Mucosa of gallbladder (tissue), 1 donor: ENCODE results near the gene BLVRA. TPM values are rescaled to one million over a fixed set of nuclear protein-coding genes. Genes with fewer than 3 reads are reported as not detected.
"Not testable (repeated sequence)": the region's sequence is repeated elsewhere in the genome, so short reads cannot be mapped to it uniquely, and the experiment has no call there.

Experiments
- DNase-seq: peaks from one replicate; pipeline ENCODE4 v3.0.0-alpha.2; 2020; ENCODE audit warnings: low spot score
- total RNA-seq: library from RNA; stranded (reverse); gene quantifications from one replicate; pipeline ENCODE4 v1.2.1, GENCODE V29; 2021
- donor health status: DM: no; HTN: no; CAD: no.

BLVRA gene, protein sequence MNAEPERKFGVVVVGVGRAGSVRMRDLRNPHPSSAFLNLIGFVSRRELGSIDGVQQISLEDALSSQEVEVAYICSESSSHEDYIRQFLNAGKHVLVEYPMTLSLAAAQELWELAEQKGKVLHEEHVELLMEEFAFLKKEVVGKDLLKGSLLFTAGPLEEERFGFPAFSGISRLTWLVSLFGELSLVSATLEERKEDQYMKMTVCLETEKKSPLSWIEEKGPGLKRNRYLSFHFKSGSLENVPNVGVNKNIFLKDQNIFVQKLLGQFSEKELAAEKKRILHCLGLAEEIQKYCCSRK
- 43.2 TPM for total RNA-seq

GRCh38 chr7:43758029-43758821 is at the start of gene BLVRA:
TSS of gene BLVRA (plus strand) at chr7:43758680. CDS start at chr7:43771159, 12,479 bp downstream.
- DNase-seq: peak; percentile 43

GRCh38 chr7:43711503-43711902 is 47.0 kb upstream of the BLVRA start:
- no peak for DNase-seq

- not testable (repeated sequence) for DNase-seq
These were observed 42.5 kb upstream of the BLVRA start for GRCh38 chr7:43715966-43716365.

DNA sequence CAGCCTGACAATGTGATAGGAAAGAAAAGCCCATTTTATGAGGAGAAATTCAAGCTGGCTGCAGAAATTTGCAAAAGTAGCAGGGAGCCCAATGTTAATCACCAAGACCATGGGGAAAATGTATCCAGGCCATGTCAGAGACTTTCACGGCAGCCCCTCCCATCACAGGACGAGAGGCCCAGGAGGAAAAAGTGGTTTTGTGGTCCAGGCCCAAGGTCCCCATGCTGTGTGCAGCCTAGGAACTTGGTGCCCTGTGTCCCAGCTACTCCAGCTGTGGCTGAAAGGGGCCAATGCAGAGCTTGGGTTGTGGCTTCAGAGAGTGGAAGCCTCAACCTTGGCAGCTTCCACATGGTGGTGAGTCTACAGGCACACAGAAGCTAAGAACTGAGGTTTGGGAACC is 41.9 kb upstream of the BLVRA start:
- no peak for DNase-seq

DNA sequence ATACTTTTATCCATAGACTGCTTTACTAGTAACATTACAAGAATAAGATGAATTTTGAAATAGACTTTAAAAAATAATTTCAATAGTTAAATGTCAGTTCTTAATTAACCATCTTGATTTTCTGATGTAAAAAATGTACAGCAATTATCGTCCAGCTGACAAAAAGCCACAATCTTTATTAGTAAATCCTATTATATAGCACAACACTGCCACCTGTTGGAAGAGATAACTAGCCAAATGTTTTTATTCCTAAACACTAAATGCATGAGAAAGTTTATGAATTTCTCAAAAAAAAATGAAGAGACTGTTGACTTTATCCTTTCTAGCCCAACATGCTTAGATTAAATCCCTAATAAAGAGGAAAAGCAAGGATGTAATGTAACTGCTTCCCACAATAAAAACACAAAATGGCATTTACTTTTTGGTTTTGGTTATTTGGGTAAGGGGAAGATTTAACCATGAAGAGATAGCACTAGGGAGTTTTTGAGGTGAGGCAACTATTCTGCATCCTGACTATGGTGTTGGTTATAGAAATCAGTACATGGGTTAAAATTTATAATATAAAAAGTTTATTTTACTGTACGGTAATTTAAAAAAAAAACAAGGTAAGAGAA is 37.2 kb upstream of the BLVRA start:
- DNase-seq: no peak

GRCh38 chr7:43723007-43723341 is 35.5 kb upstream of the BLVRA start:
- DNase-seq: no peak

GRCh38 chr7:43725251-43725650 is 33.2 kb upstream of the BLVRA start:
- no peak for DNase-seq

GRCh38 chr7:43726466-43726865 is 32.0 kb upstream of the BLVRA start:
- no peak for DNase-seq

DNA sequence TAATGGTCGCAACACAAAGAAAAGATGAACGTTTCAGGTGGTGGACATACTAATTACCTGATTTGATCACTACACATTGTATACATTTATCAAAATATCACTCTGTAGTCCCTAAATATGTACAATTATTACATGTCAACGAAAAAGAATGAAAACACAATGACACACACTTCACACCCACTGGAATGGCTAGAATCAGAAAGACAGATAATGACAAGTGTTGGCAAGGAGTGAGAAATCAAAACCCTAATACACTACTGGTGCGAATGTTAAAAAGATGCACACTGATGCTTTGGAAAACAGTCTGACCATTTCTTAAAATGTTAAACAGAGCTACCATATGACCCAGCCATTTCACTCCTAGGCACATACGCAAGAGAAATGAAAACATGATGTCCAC is 31.5 kb upstream of the BLVRA start:
- DNase-seq: no peak

- DNase-seq: no peak
These were observed 31.0 kb upstream of the BLVRA start for GRCh38 chr7:43727494-43727893.

GRCh38 chr7:43729214-43729923 is 29.1 kb upstream of the BLVRA start, which contains the start of gene COA1:
TSS of gene COA1 (minus strand) at chr7:43729523. CDS start at chr7:43648614, 80,909 bp downstream.
- DNase-seq: peak; percentile 86

- DNase-seq: no peak
These were observed 28.6 kb upstream of the BLVRA start for GRCh38 chr7:43729924-43730248.

DNA sequence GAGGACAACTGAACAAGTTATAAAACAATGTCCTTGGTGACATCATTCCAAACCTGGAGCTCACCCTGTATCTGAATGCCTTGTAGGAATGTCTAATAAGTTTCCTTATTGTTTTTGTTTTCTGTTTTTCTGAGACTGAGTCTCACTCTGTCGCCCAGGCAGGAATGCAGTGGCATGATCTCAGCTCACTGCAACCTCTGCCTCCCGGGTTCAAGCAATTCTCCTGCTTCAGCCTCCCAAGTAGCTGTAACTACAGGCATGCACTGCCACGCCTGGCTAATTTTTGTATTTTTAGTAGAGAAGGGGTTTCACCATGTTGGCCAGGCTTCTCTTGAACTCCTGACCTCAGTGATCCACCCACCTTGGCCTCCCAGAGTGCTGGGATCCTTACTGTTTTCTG is 27.0 kb upstream of the BLVRA start:
- DNase-seq: not testable (repeated sequence)

DNA sequence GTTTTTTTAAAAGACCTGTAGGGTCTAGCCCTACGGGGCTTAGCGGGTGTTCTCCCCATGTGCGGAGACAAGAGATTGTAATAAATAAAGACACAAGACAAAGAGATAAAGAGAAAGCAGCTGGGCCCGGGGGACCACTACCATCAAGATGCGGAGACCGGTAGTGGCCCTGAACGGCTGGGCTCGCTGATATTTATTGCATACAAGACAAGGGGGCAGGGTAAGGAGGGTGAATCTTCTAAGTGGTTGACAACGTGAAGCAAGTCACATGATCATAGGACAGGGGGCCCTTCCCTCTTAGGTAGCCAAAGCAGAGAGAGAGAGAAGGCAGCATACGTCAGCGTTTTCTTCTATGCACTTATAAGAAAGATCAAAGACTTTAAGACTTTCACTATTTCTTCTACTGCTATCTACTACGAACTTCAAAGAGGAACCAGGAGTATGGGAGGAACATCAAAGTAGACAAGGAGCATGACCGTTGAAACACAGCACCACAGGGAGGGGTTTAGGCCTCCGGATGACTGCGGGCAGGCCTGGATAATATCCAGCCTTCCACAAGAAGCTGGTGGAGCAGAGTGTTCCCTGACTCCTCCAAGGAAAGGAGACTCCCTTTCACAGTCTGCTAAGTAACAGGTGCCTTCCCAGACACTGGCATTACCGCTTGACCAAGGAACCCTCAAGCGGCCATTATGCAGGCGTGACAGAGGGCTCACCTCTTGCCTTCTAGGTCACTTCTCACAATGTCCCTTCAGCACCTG is 23.7 kb upstream of the BLVRA start:
- DNase-seq: not testable (repeated sequence)

DNA sequence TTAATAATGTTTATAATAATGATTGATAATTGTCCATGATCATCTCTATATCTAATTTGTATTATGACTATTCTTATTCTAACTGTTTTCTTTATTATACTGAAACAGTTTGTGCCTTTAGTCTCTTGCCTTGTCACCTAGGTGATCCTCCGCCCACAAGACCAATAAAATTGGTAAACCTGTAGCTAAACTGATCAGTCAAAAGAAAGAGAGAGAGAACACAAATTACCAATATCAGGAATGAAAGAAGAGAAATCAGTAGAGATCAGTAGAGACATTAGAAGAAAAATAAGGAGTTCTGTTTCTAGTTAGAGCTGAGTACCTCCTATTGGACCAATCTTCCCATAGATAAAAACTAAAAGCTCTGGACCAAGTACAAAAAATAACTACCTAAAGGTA is 23.1 kb upstream of the BLVRA start:
- DNase-seq: no peak

DNA sequence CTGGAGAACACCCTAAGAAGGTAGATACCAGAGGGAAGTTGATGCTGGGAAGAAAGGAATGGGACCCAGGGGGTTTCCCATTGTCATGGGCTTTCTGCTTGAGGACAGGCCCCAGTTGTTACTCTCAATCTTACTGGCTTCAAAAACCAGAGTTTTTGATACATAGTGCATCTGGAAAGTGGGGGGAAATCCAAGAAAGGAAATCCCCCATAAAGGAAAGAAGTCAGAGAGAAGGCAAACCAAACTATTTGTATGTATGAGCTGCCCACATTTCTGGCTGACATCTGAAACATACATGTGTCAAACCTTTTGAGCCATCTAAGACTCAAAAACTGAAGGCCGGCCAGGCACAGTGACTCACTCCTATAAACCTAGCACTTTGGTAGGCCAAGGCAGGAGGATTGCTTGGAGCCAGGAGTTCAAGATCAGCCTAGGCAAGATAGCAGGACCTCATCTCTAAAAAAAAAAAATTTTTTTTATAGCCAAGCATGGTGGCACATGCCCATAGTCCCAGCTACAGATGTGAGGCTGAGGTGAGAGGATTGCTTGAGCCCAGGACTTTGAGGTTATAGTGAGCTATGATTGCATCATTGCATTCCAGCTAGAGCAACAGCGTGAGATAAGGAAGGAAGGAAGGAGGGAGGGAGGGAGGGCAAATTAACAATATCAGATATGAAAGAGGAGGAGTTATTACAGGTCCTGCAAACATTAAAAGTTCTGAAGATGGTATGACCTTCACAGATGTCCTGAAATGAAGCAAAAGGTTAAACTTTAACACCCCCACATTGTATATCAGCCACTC is 22.5 kb upstream of the BLVRA start:
- no peak for DNase-seq

DNA sequence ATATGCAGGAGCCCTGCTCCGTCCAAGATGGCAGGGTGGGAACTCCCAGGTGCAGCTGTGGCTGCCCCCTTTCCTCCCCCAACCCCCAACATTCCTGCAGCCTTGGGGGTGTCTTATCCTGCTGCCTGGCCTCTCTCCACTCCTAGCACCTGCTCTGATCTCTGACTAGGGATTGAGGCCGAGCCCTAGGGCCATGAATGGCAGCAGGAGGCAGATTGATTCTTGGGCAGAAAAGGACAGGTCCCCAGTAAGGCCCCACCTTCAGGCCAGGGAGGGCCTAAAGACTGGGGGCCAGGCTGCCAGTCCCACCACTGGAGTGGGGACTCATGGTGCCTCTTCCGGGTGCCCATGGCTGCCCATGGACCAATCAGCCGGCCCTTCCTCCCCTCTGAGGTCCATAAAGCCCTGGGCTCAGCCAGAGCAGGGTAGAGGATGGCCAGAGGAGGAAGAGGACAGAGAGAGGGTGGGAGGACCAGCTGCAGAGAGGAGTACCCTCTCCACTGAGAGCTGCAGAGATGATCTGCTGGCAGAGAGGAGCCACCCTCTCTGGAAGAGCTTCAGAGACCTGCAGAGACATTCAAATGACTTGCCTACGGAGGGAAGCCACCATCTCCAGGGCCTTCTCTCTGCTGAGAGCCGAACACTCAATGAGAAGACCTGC is 20.9 kb upstream of the BLVRA start:
- DNase-seq: no peak

- DNase-seq: no peak
These were observed 15.8 kb upstream of the BLVRA start for GRCh38 chr7:43742692-43743091.

- no peak for DNase-seq
These were observed 11.0 kb upstream of the BLVRA start for GRCh38 chr7:43747328-43748105.
